H1 (cell line): ENCODE measurements around the gene HES2. TPM values are rescaled to one million over a fixed set of nuclear protein-coding genes. Genes with fewer than 3 reads are reported as not detected.

ENCODE experiments used
- CTCF ChIA-PET: fragments of 300-600 bp; sonication (Branson Sonifier 250); formaldehyde crosslinking; loops from one replicate; lab custom pipeline; 2021; ENCODE audit not compliant: partially characterized antibody; lab: Charles Lee
- POLR2A ChIA-PET: fragments of 300-600 bp; sonication (Branson Sonifier 250); formaldehyde crosslinking; loops from one replicate; lab custom pipeline; 2021; ENCODE audit warnings: inconsistent platforms; ENCODE audit not compliant: partially characterized antibody; lab: Charles Lee
- DNase-seq, 2 experiments: peaks; one replicate each; pipeline versions ENCODE4 v3.0.0 to v3.0.0-alpha.2; 2010 to 2022; ENCODE audit warnings: low spot score in 2 of 2, low read depth in 1 of 2, mixed read lengths in 1 of 2
- FAIRE-seq: peaks from 2 replicates; lab custom pipeline; 2011; peaks lifted over from hg19 to GRCh38; lab: Jason Lieb, UNC
- H2AFZ ChIP-seq: 2 replicates; pipeline ENCODE4 v1.8.1; 2012; ENCODE audit warnings: low read length, inconsistent platforms
- H2AK5ac ChIP-seq: 2 replicates; pipeline ENCODE4 v1.6.1; 2013; ENCODE audit warnings: low read depth, low read length
- H2BK120ac ChIP-seq: replicated peaks from 2 replicates; pipeline ENCODE3; 2013; ENCODE audit warnings: low read depth, low read length, inconsistent platforms
- H2BK12ac ChIP-seq: 2 replicates; pipeline ENCODE4 v1.6.1; 2013; ENCODE audit warnings: low read depth, low read length
- H2BK15ac ChIP-seq: 2 replicates; pipeline ENCODE4 v1.6.1; 2013; ENCODE audit warnings: low read length
- H2BK20ac ChIP-seq: 2 replicates; pipeline ENCODE4 v1.6.1; 2013; ENCODE audit warnings: low read length
- H2BK5ac ChIP-seq: 2 replicates; pipeline ENCODE4 v1.6.1; 2013; ENCODE audit warnings: low read depth, low read length
- H3K14ac ChIP-seq: 2 replicates; pipeline ENCODE4 v1.6.1; 2013; ENCODE audit warnings: inconsistent platforms; ENCODE audit not compliant: insufficient read length
- H3K18ac ChIP-seq: 2 replicates; pipeline ENCODE4 v1.6.1; 2013; ENCODE audit warnings: low read length; ENCODE audit errors: extremely low read depth
- H3K23ac ChIP-seq: 2 replicates; pipeline ENCODE4 v1.6.1; 2013; ENCODE audit warnings: inconsistent platforms; ENCODE audit not compliant: insufficient read length
- H3K23me2 ChIP-seq: 2 replicates; pipeline ENCODE4 v1.6.1; 2013; ENCODE audit warnings: low read depth, low read length
- H3K27ac ChIP-seq: 2 replicates; pipeline ENCODE4 v1.6.1; 2011; ENCODE audit warnings: low read depth, low read length, inconsistent platforms
- H3K27me3 ChIP-seq, 4 experiments: replicated peaks in 1 of 4; 1 replicate in 1 of 4; 2 replicates in 3 of 4; pipeline versions ENCODE4 v1.6.1 to v1.8.1; 2011 to 2013; ENCODE audit warnings: low read length in 3 of 4, mild to moderate bottlenecking in 3 of 4, inconsistent platforms in 2 of 4, mixed read lengths in 2 of 4, moderate library complexity in 1 of 4; ENCODE audit not compliant: control insufficient read depth in 3 of 4, insufficient read depth in 3 of 4; ENCODE audit errors: extremely low read depth in 1 of 4
- H3K36me3 ChIP-seq, 4 experiments: 2 replicates each; pipeline versions ENCODE4 v1.6.1 to v1.8.1; 2011 to 2013; ENCODE audit warnings: mild to moderate bottlenecking in 4 of 4, low read length in 3 of 4, moderate library complexity in 2 of 4, control low read depth in 1 of 4, inconsistent platforms in 1 of 4; ENCODE audit not compliant: insufficient read depth in 4 of 4, control insufficient read depth in 2 of 4
- H3K4ac ChIP-seq: replicated peaks from 2 replicates; pipeline ENCODE3; 2013; ENCODE audit warnings: low read length, low read depth, mixed read lengths, inconsistent platforms; ENCODE audit not compliant: insufficient read length
- H3K4me1 ChIP-seq, 4 experiments: replicated peaks in 1 of 4; 1 replicate in 1 of 4; 2 replicates in 3 of 4; pipeline versions ENCODE4 v1.6.1 to v1.8.1; 2011 to 2013; ENCODE audit warnings: low read length in 3 of 4, inconsistent platforms in 2 of 4, mixed read lengths in 1 of 4; ENCODE audit not compliant: insufficient read depth in 4 of 4, control insufficient read depth in 3 of 4
- H3K4me2 ChIP-seq, 2 experiments: 2 replicates each; pipeline versions ENCODE4 v1.6.1 to v1.8.1; 2011 to 2013; ENCODE audit warnings: low read depth in 2 of 2, low read length in 2 of 2, control low read depth in 1 of 2, inconsistent platforms in 1 of 2, mild to moderate bottlenecking in 1 of 2; ENCODE audit not compliant: insufficient read depth in 1 of 2
- H3K4me3 ChIP-seq, 4 experiments: fragments of 200-600, 300-600 bp in 1 of 4; sonication (generic), shearing (Covaris generic), sonication (Bioruptor Twin) in 1 of 4; 2 replicates each; pipeline versions ENCODE4 v1.5.1 to v1.8.1; 2011 to 2016; ENCODE audit warnings: low read length in 4 of 4, low read depth in 3 of 4, control low read depth in 2 of 4, inconsistent platforms in 2 of 4, mild to moderate bottlenecking in 2 of 4, mixed read lengths in 1 of 4, moderate library complexity in 1 of 4; ENCODE audit not compliant: insufficient read depth in 2 of 4; ENCODE audit errors: extremely low read depth in 1 of 4
- H3K56ac ChIP-seq: replicated peaks from 2 replicates; pipeline ENCODE3; 2013; ENCODE audit warnings: low read depth, mild to moderate bottlenecking, mixed read lengths, low read length, inconsistent platforms; ENCODE audit not compliant: insufficient read length
- H3K79me1 ChIP-seq: 2 replicates; pipeline ENCODE4 v1.6.1; 2013; ENCODE audit warnings: low read depth, low read length, control low read depth
- H3K79me2 ChIP-seq, 2 experiments: 2 replicates each; pipeline versions ENCODE4 v1.6.1 to v1.8.1; 2012 to 2013; ENCODE audit warnings: low read length in 2 of 2, mild to moderate bottlenecking in 2 of 2, inconsistent platforms in 1 of 2; ENCODE audit not compliant: insufficient read depth in 2 of 2, control insufficient read depth in 1 of 2
- H3K9ac ChIP-seq, 4 experiments: replicated peaks in 1 of 4; 1 replicate in 1 of 4; 2 replicates in 3 of 4; pipeline versions ENCODE4 v1.6.1 to v1.8.1; 2011 to 2013; ENCODE audit warnings: low read depth in 3 of 4, low read length in 3 of 4, control low read depth in 2 of 4, mild to moderate bottlenecking in 2 of 4, moderate library complexity in 2 of 4, inconsistent platforms in 1 of 4; ENCODE audit errors: extremely low read depth in 1 of 4
- H3K9me3 ChIP-seq, 2 experiments: 2 replicates each; pipeline versions ENCODE4 v1.6.1 to v1.8.1; 2012 to 2013; ENCODE audit warnings: mild to moderate bottlenecking in 2 of 2, moderate library complexity in 2 of 2, control low read depth in 1 of 2, inconsistent platforms in 1 of 2, low read depth in 1 of 2, low read length in 1 of 2, mixed read lengths in 1 of 2; ENCODE audit not compliant: insufficient read depth in 2 of 2
- H4K20me1 ChIP-seq, 2 experiments: replicated peaks in 1 of 2; 2 replicates each; pipeline versions ENCODE3 to v1.8.1; 2011 to 2013; ENCODE audit warnings: inconsistent platforms in 2 of 2, low read length in 2 of 2, mild to moderate bottlenecking in 1 of 2; ENCODE audit not compliant: insufficient read depth in 2 of 2, control insufficient read depth in 1 of 2
- H4K5ac ChIP-seq: 2 replicates; pipeline ENCODE4 v1.6.1; 2013; ENCODE audit warnings: low read length, low read depth, mixed read lengths, inconsistent platforms; ENCODE audit not compliant: insufficient read length
- H4K8ac ChIP-seq: 2 replicates; pipeline ENCODE4 v1.8.0; 2013; ENCODE audit warnings: mild to moderate bottlenecking, moderate library complexity, low read length, inconsistent platforms; ENCODE audit not compliant: insufficient read depth; ENCODE audit errors: extremely low read depth
- H4K91ac ChIP-seq: replicated peaks from 2 replicates; pipeline ENCODE3; 2013; ENCODE audit warnings: low read length, mixed read lengths, inconsistent platforms; ENCODE audit not compliant: insufficient read length
- CHD1 ChIP-seq: IDR thresholded peaks from 2 replicates; pipeline ENCODE4 v1.6.1; 2012; ENCODE audit warnings: low read depth, low read length, improper control_type of control experiment
- SUZ12 ChIP-seq: fragments of 200-600 bp; sonication (generic); IDR thresholded peaks from 2 replicates; pipeline ENCODE4 v1.6.1; 2012; ENCODE audit warnings: mild to moderate bottlenecking, inconsistent platforms, low read length, moderate library complexity, mixed read lengths
- TAF7 ChIP-seq: optimal IDR thresholded peaks from 2 replicates; pipeline ENCODE3; 2011; ENCODE audit warnings: low read depth, mild to moderate bottlenecking, inconsistent platforms, low read length, moderate library complexity, borderline replicate concordance
- TCF12 ChIP-seq: IDR thresholded peaks from 2 replicates; pipeline ENCODE4 v1.6.1; 2011; ENCODE audit warnings: low read depth, mild to moderate bottlenecking, low read length
- YY1 ChIP-seq: IDR thresholded peaks from 2 replicates; pipeline ENCODE4 v1.6.1; 2011; ENCODE audit warnings: low read depth, mild to moderate bottlenecking, low read length
- WGBS, 2 experiments: shearing (Covaris generic) in 1 of 2; methylation state at CpG; one replicate each; pipeline versions ENCODE4 v1.1.6 to v1.1.7; 2013 to 2015; ENCODE audit warnings: low lambda C conversion rate in 2 of 2, mixed read lengths in 2 of 2, inconsistent platforms in 1 of 2, low coverage in 1 of 2, missing lambda C conversion rate in 1 of 2; ENCODE audit not compliant: insufficient replicate concordance in 2 of 2, insufficient coverage in 1 of 2, insufficient read length in 1 of 2; ENCODE audit errors: extremely low coverage in 1 of 2, missing lambda C conversion rate in 1 of 2; 5-methylcytosine and 5-hydroxymethylcytosine counted together
- polyA plus RNA-seq, 7 experiments: library from polyadenylated mRNA; depleted of rRNA in 3 of 7; stranded (reverse) in 5 of 7; unstranded in 2 of 7; fragments of >200 nt in 5 of 7; fragments of 200-250 nt in 2 of 7; gene quantifications; 1 replicate in 5 of 7; 2 replicates in 1 of 7; 4 replicates in 1 of 7; pipeline versions ENCODE4 v1.2.1 to v1.2.3, GENCODE V29; 2011 to 2013; ENCODE audit warnings: missing spikeins in 2 of 7, mixed read lengths in 2 of 7
- total RNA-seq: library from RNA; stranded (reverse); fragmentation: NEBNext Ultra II Directional; extraction: Animal tissue kit (Norgen Biotek cat#: 25700); gene quantifications from 2 replicates; pipeline ENCODE4 v1.2.1, GENCODE V29; 2021

The HES2 gene
- total and polyA plus RNA-seq, 2 of the 8 experiments (the other 6 are each of a cell fraction or from before 2014, with no cell fraction given), result 0.15 to 0.53 TPM

DNA sequence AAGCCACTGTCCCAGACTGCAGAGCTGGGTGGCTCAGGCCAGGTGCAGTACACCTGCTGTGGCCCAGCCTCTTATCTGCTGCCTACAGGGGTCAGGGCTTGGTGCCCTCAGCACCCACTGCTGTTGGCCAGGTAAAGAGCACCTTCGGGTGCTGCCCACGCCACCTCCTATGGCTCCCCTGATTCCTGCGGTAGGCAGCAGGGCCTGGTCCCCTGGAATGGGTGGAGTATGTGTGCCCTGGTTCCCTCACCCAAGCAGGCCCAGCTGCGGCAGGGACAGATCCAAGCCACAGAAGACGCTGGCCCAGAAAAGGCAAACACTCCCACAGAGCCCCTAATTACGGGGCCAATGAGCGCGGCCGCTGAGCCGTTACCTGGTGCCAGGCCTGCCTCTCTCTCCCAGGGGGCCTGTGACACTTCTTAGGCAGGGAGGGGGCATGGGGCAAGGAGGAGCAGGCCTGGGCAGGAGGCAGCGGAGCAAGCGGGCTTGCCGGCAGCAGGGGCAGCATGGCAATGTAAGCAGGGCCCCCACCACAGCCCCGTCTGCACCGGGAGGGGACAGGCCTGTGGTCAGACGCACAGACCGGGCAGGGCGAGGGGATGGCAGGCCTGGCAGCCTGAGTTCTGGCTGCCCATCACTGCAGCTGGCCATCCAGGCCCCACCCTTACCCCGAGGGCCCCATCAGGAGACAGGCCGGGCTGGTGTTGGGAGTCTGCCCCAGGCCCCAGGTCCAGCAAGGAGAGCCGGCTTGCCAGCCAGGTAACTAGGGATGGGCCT lies 23.8 kb upstream of the HES2 start:
- 90% methylated on average over 19 of the region's 21 CpGs; no CpG with 5 or more reads in 1 of the 2 experiments for WGBS, 2 experiments
- TF ChIP-seq SUZ12 (no peak), YY1 (no peak), TAF7 (no peak), CHD1 (no peak), TCF12 (no peak)

More for the DNA sequence above, 23.8 kb upstream of the HES2 start:
- Histone ChIP-seq H4K20me1 (peaks cover 0 to 4% of the 10 kb centered on the region in 2 experiments), H3K4me1 (peaks cover 3 to 23% (median 12%) of the 10 kb centered on the region in 4 experiments), H3K27ac (no peak overlapping the region), H3K4ac (no peak overlapping the region), H3K36me3 (no peaks in the 10 kb centered on the region), H3K4me2 (no peak overlapping the region), H2BK20ac (no peak overlapping the region), H4K8ac (no peak overlapping the region), H2BK12ac (no peak overlapping the region), H3K23ac (no peak overlapping the region), H2BK5ac (no peak overlapping the region), H3K27me3 (peaks cover 0 to 20% (median 12%) of the 10 kb centered on the region in 4 experiments; a peak in 5 of 7 replicates), H2AK5ac (no peak overlapping the region), H3K9ac (no peak overlapping the region), H3K14ac (no peak overlapping the region), H4K91ac (no peak overlapping the region), H3K79me1 (no peaks in the 10 kb centered on the region), H3K18ac (no peak overlapping the region), H4K5ac (no peak overlapping the region), H2BK120ac (no peak overlapping the region), H3K23me2 (peaks cover 12% of the 10 kb centered on the region; the same call in 1 of the 2 replicates), H3K9me3 (no peaks in the 10 kb centered on the region), H3K4me3 (no peak overlapping the region), H3K56ac (no peak overlapping the region), H2BK15ac (0 out of 2 replicates have a peak overlapping the region, but pooled peaks have one; percentile 16), H3K79me2 (no peaks in the 10 kb centered on the region), H2AFZ (no peak overlapping the region)
- ChIA-PET POLR2A (interaction anchor here (1.1 to 1.3 kb wide), 2 partner anchors 17 to 29 kb away, joined by 3 read pairs; no protein-coding TSS in a partner anchor), CTCF (interaction anchor here (0.9 to 18.8 kb wide), 12 partner anchors 13 to 197 kb away, joined by 3 to 321 read pairs (median 4); partner anchors contain the start of genes HES2 and PLEKHG5)
- no peak for DNase-seq
- FAIRE-seq, result no peak
